PC-3 (cell line): ENCODE measurements around the gene ASIC3.

Source experiments
- CTCF ChIP-seq: fragments of 300-600 bp; sonication (generic); conservative IDR thresholded peaks from 2 replicates; pipeline ENCODE4 v1.5.1; 2017; ENCODE audit warnings: antibody characterized with exemption, low read depth, mild to moderate bottlenecking, low read length
- EZH2 ChIP-seq: fragments of 300-600 bp; sonication (generic); IDR thresholded peaks from one replicate; pipeline ENCODE4 v1.6.1; 2017; ENCODE audit warnings: antibody characterized with exemption, mild to moderate bottlenecking, low read length; ENCODE audit not compliant: unreplicated experiment

- peak; percentile 36; the same call in 1 of the 2 replicates for TF ChIP-seq CTCF
- no peak for TF ChIP-seq EZH2
Observed at GRCh38 chr7:151087245-151088018, 39.1 kb downstream of the ASIC3 start.
